H1 (cell line): ENCODE measurements around the gene NLRC3. TPM values are rescaled to one million over a fixed set of nuclear protein-coding genes. Genes with fewer than 3 reads are reported as not detected.

Source experiments
- CTCF ChIA-PET: fragments of 300-600 bp; sonication (Branson Sonifier 250); formaldehyde crosslinking; loops from one replicate; lab custom pipeline; 2021; ENCODE audit not compliant: partially characterized antibody; lab: Charles Lee
- POLR2A ChIA-PET: fragments of 300-600 bp; sonication (Branson Sonifier 250); formaldehyde crosslinking; loops from one replicate; lab custom pipeline; 2021; ENCODE audit warnings: inconsistent platforms; ENCODE audit not compliant: partially characterized antibody; lab: Charles Lee
- DNase-seq, 2 experiments: peaks; one replicate each; pipeline versions ENCODE4 v3.0.0 to v3.0.0-alpha.2; 2010 to 2022; ENCODE audit warnings: low spot score in 2 of 2, low read depth in 1 of 2, mixed read lengths in 1 of 2
- FAIRE-seq: peaks from 2 replicates; lab custom pipeline; 2011; peaks lifted over from hg19 to GRCh38; lab: Jason Lieb, UNC
- H2AFZ ChIP-seq: 2 replicates; pipeline ENCODE4 v1.8.1; 2012; ENCODE audit warnings: low read length, inconsistent platforms
- H2AK5ac ChIP-seq: 2 replicates; pipeline ENCODE4 v1.6.1; 2013; ENCODE audit warnings: low read depth, low read length
- H2BK120ac ChIP-seq: replicated peaks from 2 replicates; pipeline ENCODE3; 2013; ENCODE audit warnings: low read depth, low read length, inconsistent platforms
- H2BK12ac ChIP-seq: 2 replicates; pipeline ENCODE4 v1.6.1; 2013; ENCODE audit warnings: low read depth, low read length
- H2BK15ac ChIP-seq: 2 replicates; pipeline ENCODE4 v1.6.1; 2013; ENCODE audit warnings: low read length
- H2BK20ac ChIP-seq: 2 replicates; pipeline ENCODE4 v1.6.1; 2013; ENCODE audit warnings: low read length
- H2BK5ac ChIP-seq: 2 replicates; pipeline ENCODE4 v1.6.1; 2013; ENCODE audit warnings: low read depth, low read length
- H3K14ac ChIP-seq: 2 replicates; pipeline ENCODE4 v1.6.1; 2013; ENCODE audit warnings: inconsistent platforms; ENCODE audit not compliant: insufficient read length
- H3K18ac ChIP-seq: 2 replicates; pipeline ENCODE4 v1.6.1; 2013; ENCODE audit warnings: low read length; ENCODE audit errors: extremely low read depth
- H3K23ac ChIP-seq: 2 replicates; pipeline ENCODE4 v1.6.1; 2013; ENCODE audit warnings: inconsistent platforms; ENCODE audit not compliant: insufficient read length
- H3K23me2 ChIP-seq: 2 replicates; pipeline ENCODE4 v1.6.1; 2013; ENCODE audit warnings: low read depth, low read length
- H3K27ac ChIP-seq: 2 replicates; pipeline ENCODE4 v1.6.1; 2011; ENCODE audit warnings: low read depth, low read length, inconsistent platforms
- H3K27me3 ChIP-seq, 4 experiments: replicated peaks in 1 of 4; 1 replicate in 1 of 4; 2 replicates in 3 of 4; pipeline versions ENCODE4 v1.6.1 to v1.8.1; 2011 to 2013; ENCODE audit warnings: low read length in 3 of 4, mild to moderate bottlenecking in 3 of 4, inconsistent platforms in 2 of 4, mixed read lengths in 2 of 4, moderate library complexity in 1 of 4; ENCODE audit not compliant: control insufficient read depth in 3 of 4, insufficient read depth in 3 of 4; ENCODE audit errors: extremely low read depth in 1 of 4
- H3K36me3 ChIP-seq, 4 experiments: 2 replicates each; pipeline versions ENCODE4 v1.6.1 to v1.8.1; 2011 to 2013; ENCODE audit warnings: mild to moderate bottlenecking in 4 of 4, low read length in 3 of 4, moderate library complexity in 2 of 4, control low read depth in 1 of 4, inconsistent platforms in 1 of 4; ENCODE audit not compliant: insufficient read depth in 4 of 4, control insufficient read depth in 2 of 4
- H3K4ac ChIP-seq: replicated peaks from 2 replicates; pipeline ENCODE3; 2013; ENCODE audit warnings: low read length, low read depth, mixed read lengths, inconsistent platforms; ENCODE audit not compliant: insufficient read length
- H3K4me1 ChIP-seq, 4 experiments: replicated peaks in 1 of 4; 1 replicate in 1 of 4; 2 replicates in 3 of 4; pipeline versions ENCODE4 v1.6.1 to v1.8.1; 2011 to 2013; ENCODE audit warnings: low read length in 3 of 4, inconsistent platforms in 2 of 4, mixed read lengths in 1 of 4; ENCODE audit not compliant: insufficient read depth in 4 of 4, control insufficient read depth in 3 of 4
- H3K4me2 ChIP-seq, 2 experiments: 2 replicates each; pipeline versions ENCODE4 v1.6.1 to v1.8.1; 2011 to 2013; ENCODE audit warnings: low read depth in 2 of 2, low read length in 2 of 2, control low read depth in 1 of 2, inconsistent platforms in 1 of 2, mild to moderate bottlenecking in 1 of 2; ENCODE audit not compliant: insufficient read depth in 1 of 2
- H3K4me3 ChIP-seq, 4 experiments: fragments of 200-600, 300-600 bp in 1 of 4; sonication (generic), shearing (Covaris generic), sonication (Bioruptor Twin) in 1 of 4; 2 replicates each; pipeline versions ENCODE4 v1.5.1 to v1.8.1; 2011 to 2016; ENCODE audit warnings: low read length in 4 of 4, low read depth in 3 of 4, control low read depth in 2 of 4, inconsistent platforms in 2 of 4, mild to moderate bottlenecking in 2 of 4, mixed read lengths in 1 of 4, moderate library complexity in 1 of 4; ENCODE audit not compliant: insufficient read depth in 2 of 4; ENCODE audit errors: extremely low read depth in 1 of 4
- H3K56ac ChIP-seq: replicated peaks from 2 replicates; pipeline ENCODE3; 2013; ENCODE audit warnings: low read depth, mild to moderate bottlenecking, mixed read lengths, low read length, inconsistent platforms; ENCODE audit not compliant: insufficient read length
- H3K79me1 ChIP-seq: 2 replicates; pipeline ENCODE4 v1.6.1; 2013; ENCODE audit warnings: low read depth, low read length, control low read depth
- H3K79me2 ChIP-seq, 2 experiments: 2 replicates each; pipeline versions ENCODE4 v1.6.1 to v1.8.1; 2012 to 2013; ENCODE audit warnings: low read length in 2 of 2, mild to moderate bottlenecking in 2 of 2, inconsistent platforms in 1 of 2; ENCODE audit not compliant: insufficient read depth in 2 of 2, control insufficient read depth in 1 of 2
- H3K9ac ChIP-seq, 4 experiments: replicated peaks in 1 of 4; 1 replicate in 1 of 4; 2 replicates in 3 of 4; pipeline versions ENCODE4 v1.6.1 to v1.8.1; 2011 to 2013; ENCODE audit warnings: low read depth in 3 of 4, low read length in 3 of 4, control low read depth in 2 of 4, mild to moderate bottlenecking in 2 of 4, moderate library complexity in 2 of 4, inconsistent platforms in 1 of 4; ENCODE audit errors: extremely low read depth in 1 of 4
- H3K9me3 ChIP-seq, 2 experiments: 2 replicates each; pipeline versions ENCODE4 v1.6.1 to v1.8.1; 2012 to 2013; ENCODE audit warnings: mild to moderate bottlenecking in 2 of 2, moderate library complexity in 2 of 2, control low read depth in 1 of 2, inconsistent platforms in 1 of 2, low read depth in 1 of 2, low read length in 1 of 2, mixed read lengths in 1 of 2; ENCODE audit not compliant: insufficient read depth in 2 of 2
- H4K20me1 ChIP-seq, 2 experiments: replicated peaks in 1 of 2; 2 replicates each; pipeline versions ENCODE3 to v1.8.1; 2011 to 2013; ENCODE audit warnings: inconsistent platforms in 2 of 2, low read length in 2 of 2, mild to moderate bottlenecking in 1 of 2; ENCODE audit not compliant: insufficient read depth in 2 of 2, control insufficient read depth in 1 of 2
- H4K5ac ChIP-seq: 2 replicates; pipeline ENCODE4 v1.6.1; 2013; ENCODE audit warnings: low read length, low read depth, mixed read lengths, inconsistent platforms; ENCODE audit not compliant: insufficient read length
- H4K8ac ChIP-seq: 2 replicates; pipeline ENCODE4 v1.8.0; 2013; ENCODE audit warnings: mild to moderate bottlenecking, moderate library complexity, low read length, inconsistent platforms; ENCODE audit not compliant: insufficient read depth; ENCODE audit errors: extremely low read depth
- H4K91ac ChIP-seq: replicated peaks from 2 replicates; pipeline ENCODE3; 2013; ENCODE audit warnings: low read length, mixed read lengths, inconsistent platforms; ENCODE audit not compliant: insufficient read length
- ATF2 ChIP-seq: IDR thresholded peaks from 2 replicates; pipeline ENCODE4 v1.6.1; 2012; ENCODE audit warnings: low read length, inconsistent platforms
- BACH1 ChIP-seq: IDR thresholded peaks from 2 replicates; pipeline ENCODE4 v1.6.1; 2012; ENCODE audit warnings: low read length, improper control_type of control experiment
- BCL11A ChIP-seq, 2 experiments: IDR thresholded peaks; one replicate each; pipeline ENCODE4 v1.6.1; 2011; ENCODE audit warnings: low read depth in 2 of 2, low read length in 2 of 2, mild to moderate bottlenecking in 2 of 2
- CBX8 ChIP-seq: fragments of 300-800, 300-1000 bp; sonication (generic); IDR thresholded peaks from 2 replicates; pipeline ENCODE4 v1.7.1; 2016; ENCODE audit warnings: low read depth, low read length, borderline replicate concordance
- CHD1 ChIP-seq: IDR thresholded peaks from 2 replicates; pipeline ENCODE4 v1.6.1; 2012; ENCODE audit warnings: low read depth, low read length, improper control_type of control experiment
- CREB1 ChIP-seq: IDR thresholded peaks from 2 replicates; pipeline ENCODE4 v1.6.1; 2012; ENCODE audit warnings: inconsistent platforms
- EGR1 ChIP-seq: IDR thresholded peaks from 2 replicates; pipeline ENCODE4 v1.6.1; 2011; ENCODE audit warnings: low read depth, low read length, borderline replicate concordance
- HDAC2 ChIP-seq, 2 experiments: fragments of 300-600 bp in 1 of 2; sonication (generic) in 1 of 2; IDR thresholded peaks; 2 replicates each; pipeline ENCODE4 v1.6.1; 2011 to 2012; ENCODE audit warnings: low read depth in 2 of 2, low read length in 2 of 2, mild to moderate bottlenecking in 2 of 2, moderate library complexity in 2 of 2, borderline replicate concordance in 1 of 2, inconsistent platforms in 1 of 2
- HDAC6 ChIP-seq: IDR thresholded peaks from one replicate; pipeline ENCODE4 v1.7.1; 2012; ENCODE audit warnings: low read depth, mild to moderate bottlenecking, inconsistent platforms, low read length, moderate library complexity
- KDM1A ChIP-seq: fragments of 200-600, 300-600 bp; sonication (generic); IDR thresholded peaks from 2 replicates; pipeline ENCODE4 v1.7.1; 2016; ENCODE audit warnings: mild to moderate bottlenecking, low read length, borderline replicate concordance
- MAFK ChIP-seq: IDR thresholded peaks from 2 replicates; pipeline ENCODE4 v1.6.1; 2012; ENCODE audit warnings: low read depth, mild to moderate bottlenecking, improper control_type of control experiment, low read length
- POLR2A ChIP-seq, 2 experiments: IDR thresholded peaks; 1 replicate in 1 of 2; 2 replicates in 1 of 2; pipeline ENCODE4 v1.6.1; 2011; ENCODE audit warnings: low read depth in 2 of 2, low read length in 2 of 2, mild to moderate bottlenecking in 2 of 2; ENCODE audit errors: control extremely low read depth in 1 of 2
- SRF ChIP-seq: IDR thresholded peaks from 2 replicates; pipeline ENCODE4 v1.6.1; 2011; ENCODE audit warnings: mild to moderate bottlenecking, low read depth, low read length, moderate library complexity
- TAF1 ChIP-seq: IDR thresholded peaks from 2 replicates; pipeline ENCODE4 v1.6.1; 2011; ENCODE audit warnings: mild to moderate bottlenecking, low read depth, low read length
- WGBS, 2 experiments: shearing (Covaris generic) in 1 of 2; methylation state at CpG; one replicate each; pipeline versions ENCODE4 v1.1.6 to v1.1.7; 2013 to 2015; ENCODE audit warnings: low lambda C conversion rate in 2 of 2, mixed read lengths in 2 of 2, inconsistent platforms in 1 of 2, low coverage in 1 of 2, missing lambda C conversion rate in 1 of 2; ENCODE audit not compliant: insufficient replicate concordance in 2 of 2, insufficient coverage in 1 of 2, insufficient read length in 1 of 2; ENCODE audit errors: extremely low coverage in 1 of 2, missing lambda C conversion rate in 1 of 2; 5-methylcytosine and 5-hydroxymethylcytosine counted together
- polyA plus RNA-seq, 7 experiments: library from polyadenylated mRNA; depleted of rRNA in 3 of 7; stranded (reverse) in 5 of 7; unstranded in 2 of 7; fragments of >200 nt in 5 of 7; fragments of 200-250 nt in 2 of 7; gene quantifications; 1 replicate in 5 of 7; 2 replicates in 1 of 7; 4 replicates in 1 of 7; pipeline versions ENCODE4 v1.2.1 to v1.2.3, GENCODE V29; 2011 to 2013; ENCODE audit warnings: missing spikeins in 2 of 7, mixed read lengths in 2 of 7
- total RNA-seq: library from RNA; stranded (reverse); fragmentation: NEBNext Ultra II Directional; extraction: Animal tissue kit (Norgen Biotek cat#: 25700); gene quantifications from 2 replicates; pipeline ENCODE4 v1.2.1, GENCODE V29; 2021

Gene NLRC3
- total and polyA plus RNA-seq, 2 of the 8 experiments (the other 6 are each of a cell fraction or from before 2014, with no cell fraction given): 0.18 to 0.20 TPM

- FAIRE-seq (no peak), DNase-seq (no peak)
- Histone ChIP-seq H3K36me3 (no peaks in the 10 kb centered on the region), H3K9me3 (no peaks in the 10 kb centered on the region), H3K4ac (no peak within 1 kb of the TSS), H4K20me1 (no peaks in the 10 kb centered on the region), H3K14ac (no peak within 1 kb of the TSS), H3K4me1 (no peaks in the 10 kb centered on the region), H2BK15ac (no peak within 1 kb of the TSS), H2BK20ac (no peak within 1 kb of the TSS), H4K5ac (no peak within 1 kb of the TSS), H2BK120ac (no peak within 1 kb of the TSS), H2AFZ (no peak within 1 kb of the TSS), H3K4me2 (no peak within 1 kb of the TSS), H3K79me2 (no peaks in the 10 kb centered on the region), H3K27me3 (no peaks in the 10 kb centered on the region), H3K4me3 (no peak within 1 kb of the TSS), H3K18ac (no peak within 1 kb of the TSS), H3K9ac (no peak within 1 kb of the TSS), H2BK12ac (no peak within 1 kb of the TSS), H2BK5ac (no peak within 1 kb of the TSS), H4K91ac (no peak within 1 kb of the TSS), H3K23me2 (no peaks in the 10 kb centered on the region), H3K23ac (no peak within 1 kb of the TSS), H4K8ac (peak within 1 kb of the TSS; percentile 28), H3K27ac (no peak within 1 kb of the TSS), H3K56ac (no peak within 1 kb of the TSS), H3K79me1 (no peaks in the 10 kb centered on the region), H2AK5ac (no peak within 1 kb of the TSS)
- ChIA-PET POLR2A (interaction anchor here (1.0 to 1.4 kb wide), 2 partner anchors 27 to 38 kb away, joined by 3 read pairs; no protein-coding TSS in a partner anchor), CTCF (interaction anchor here (6.3 kb wide), 1 partner anchor 10 kb away, joined by 27 read pairs; no protein-coding TSS in a partner anchor)
- WGBS, 2 experiments: 94% methylated on average over 3 of the region's 3 CpGs; no CpG with 5 or more reads in 1 of the 2 experiments
- TF ChIP-seq POLR2A (IDR thresholded peaks at IDR 0.05; ENCODE audit: control extremely low read depth in 1 of 2, low read depth in 2 of 2, low read length in 2 of 2): no peak
- no peak for TF ChIP-seq HDAC6
- no peak for TF ChIP-seq MAFK
- TF ChIP-seq KDM1A: no peak
- TF ChIP-seq CREB1: no peak
- TF ChIP-seq CHD1: no peak
- no peak for TF ChIP-seq ATF2
- no peak for TF ChIP-seq BACH1
- TF ChIP-seq HDAC2 (IDR thresholded peaks at IDR 0.05; ENCODE audit: borderline replicate concordance in 1 of 2, low read depth in 2 of 2, low read length in 2 of 2): no peak
- no peak for TF ChIP-seq BCL11A (IDR thresholded peaks at IDR 0.05; ENCODE audit: low read depth in 2 of 2, low read length in 2 of 2)
- no peak for TF ChIP-seq SRF
- TF ChIP-seq CBX8: no peak
- TF ChIP-seq EGR1: no peak
- TF ChIP-seq TAF1: no peak
Observed at GRCh38 chr16:3495176-3495575, 82.0 kb downstream of the NLRC3 start, which contains the start of gene C16orf90. C16orf90 (minus strand) TSS chr16:3495489; CDS start chr16:3495421, 68 bp downstream.
